LNCaP clone FGC (cell line): ENCODE data around the gene MIGA2.

Experiments used
- DNase-seq: peaks from one replicate; pipeline ENCODE4 v3.0.0-alpha.2; 2011; ENCODE audit warnings: low read depth
- H3K4me3 ChIP-seq: 2 replicates; pipeline ENCODE4 v1.5.1; 2011; ENCODE audit warnings: mild to moderate bottlenecking, low read depth, low read length, control low read depth
- CTCF ChIP-seq: IDR thresholded peaks from 2 replicates; pipeline ENCODE4 v1.5.1; 2012; ENCODE audit warnings: mild to moderate bottlenecking; ENCODE audit not compliant: control insufficient read depth, insufficient read depth; ENCODE audit errors: extremely low read depth

Gene MIGA2

DNA sequence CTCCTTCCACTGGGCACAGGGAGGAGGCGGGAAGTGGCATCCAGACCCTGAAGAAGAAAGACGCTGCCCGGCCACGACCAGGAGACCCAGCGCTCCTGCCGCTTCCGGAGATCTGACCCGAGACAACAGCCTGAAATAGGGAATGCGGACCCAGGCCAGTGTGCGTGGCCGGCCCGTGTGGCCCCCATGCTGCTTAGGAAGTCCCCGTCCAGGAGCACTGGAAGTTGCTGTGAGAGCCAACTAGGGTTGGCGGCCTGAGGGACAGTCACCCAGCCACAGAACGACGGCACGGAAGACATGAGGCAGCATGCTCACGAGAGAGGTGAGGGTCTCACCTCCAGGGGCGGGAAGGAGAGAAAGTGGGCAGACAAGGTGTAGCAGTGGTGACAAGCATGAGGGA lies 25.3 kb upstream of the MIGA2 start:
- DNase-seq: no peak
- H3K4me3 ChIP-seq: no peak overlapping the region
- no peak for TF ChIP-seq CTCF

- TF ChIP-seq CTCF: no peak
- no peak overlapping the region for H3K4me3 ChIP-seq
- no peak for DNase-seq
Measured at GRCh38 chr9:129011761-129012181, 24.7 kb upstream of the MIGA2 start.

- H3K4me3 ChIP-seq: no peak overlapping the region
- DNase-seq: no peak
- no peak for TF ChIP-seq CTCF
Measured at GRCh38 chr9:129012343-129012742, 24.1 kb upstream of the MIGA2 start.

DNA sequence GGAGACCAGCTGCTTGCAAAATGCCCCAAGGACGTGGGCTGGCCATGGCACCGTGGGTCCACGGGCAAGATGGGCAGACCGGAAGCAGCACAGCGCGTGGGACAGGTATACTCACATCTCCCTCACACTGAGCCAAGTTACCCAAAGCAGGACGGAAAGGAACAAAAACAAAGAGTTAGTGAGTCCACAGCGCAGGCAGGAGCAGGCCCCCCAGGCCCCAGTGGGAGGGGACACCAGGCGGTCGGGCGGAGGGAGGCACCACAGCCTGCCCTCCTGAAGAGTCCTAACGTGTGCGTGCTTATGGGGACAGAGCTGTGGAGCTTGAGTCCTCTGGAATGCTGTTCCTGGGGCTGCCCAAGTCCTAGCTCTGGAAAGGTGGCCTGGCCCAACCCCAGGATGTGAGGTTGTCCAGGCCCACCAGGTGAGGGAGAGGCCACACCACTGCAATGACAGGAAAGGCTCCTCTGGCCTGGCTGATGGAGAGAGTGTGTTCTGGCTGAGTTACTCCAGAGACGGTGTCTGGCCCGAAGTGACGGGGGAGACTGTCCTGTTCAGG lies 23.5 kb upstream of the MIGA2 start:
- no peak for DNase-seq
- no peak for TF ChIP-seq CTCF

DNA sequence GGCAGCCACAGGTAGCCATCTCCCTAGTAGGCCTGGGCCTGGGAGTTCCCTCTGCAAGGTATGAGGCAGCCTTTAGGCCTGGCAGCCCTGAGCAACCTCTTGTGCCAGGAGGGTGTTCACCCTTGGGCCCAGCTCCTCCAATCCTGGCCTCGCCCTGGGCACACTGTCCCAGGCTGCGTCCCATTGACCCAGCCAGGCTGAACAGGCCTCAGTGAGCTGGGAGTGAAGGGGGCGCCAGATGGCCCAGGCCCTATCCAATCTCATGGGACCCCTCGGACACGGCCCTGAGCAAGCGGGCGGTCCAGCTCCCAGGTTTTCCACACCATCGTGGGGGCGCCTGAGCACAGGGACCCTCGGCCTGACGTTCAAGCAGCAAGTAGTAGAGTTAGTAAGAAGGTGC lies 22.8 kb upstream of the MIGA2 start:
- no peak for TF ChIP-seq CTCF
- no peak overlapping the region for H3K4me3 ChIP-seq
- DNase-seq: no peak

More for the DNA sequence above, 23.5 kb upstream of the MIGA2 start:
- H3K4me3 ChIP-seq: no peak overlapping the region

DNA sequence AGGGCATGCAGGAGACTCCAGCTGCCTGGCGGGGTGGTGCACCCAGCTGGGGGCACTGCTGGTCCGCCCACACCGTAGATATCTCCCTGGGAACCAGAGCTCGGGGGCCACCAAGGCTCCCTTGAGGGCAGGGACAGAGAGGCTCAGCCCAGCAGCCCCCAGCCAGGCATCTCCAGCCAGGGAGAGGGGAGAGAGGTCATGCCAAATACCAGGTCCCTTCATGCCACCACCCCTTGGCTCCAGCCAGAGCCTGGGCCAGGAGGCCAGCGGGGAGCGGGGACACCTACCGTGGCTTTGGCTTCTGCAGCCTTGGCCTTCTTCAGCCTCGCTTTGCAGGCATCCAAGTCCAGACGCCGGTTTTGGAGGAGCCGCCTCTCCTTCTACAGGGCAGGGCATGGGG lies 22.3 kb upstream of the MIGA2 start:
- no peak for TF ChIP-seq CTCF
- no peak for DNase-seq
- H3K4me3 ChIP-seq: no peak overlapping the region

- no peak overlapping the region for H3K4me3 ChIP-seq
- DNase-seq: no peak
- TF ChIP-seq CTCF: no peak
Measured at GRCh38 chr9:129014608-129015007, 21.8 kb upstream of the MIGA2 start.
